ENCODE data around the gene TRIM69. TPM values are rescaled to one million over a fixed set of nuclear protein-coding genes. Genes with fewer than 3 reads are reported as not detected.

TRIM69 gene
- total and polyA plus RNA-seq, 2 donors (not counting 1 experiment from before 2014, with no cell fraction given): 12.9 to 30.8 TPM

GRCh38 chr15:44729408-44730127 lies 6.8 kb upstream of the TRIM69 start:
- Histone ChIP-seq H3K9me3 (ENCODE audit: control extremely low read depth in 1 of 3, control insufficient read depth in 2 of 3, insufficient read depth in 1 of 3, low read length in 2 of 3) (no peaks in the 10 kb centered on the region), H3K4me3 (ENCODE audit: control extremely low read depth in 1 of 5, extremely low read depth in 1 of 5, insufficient read depth in 1 of 5, low read depth in 2 of 5, low read length in 4 of 5) (peak overlapping the region; percentile 62 to 94 (median 88)), H3K9ac (ENCODE audit: low read length) (peak overlapping the region; percentile 94), H3K79me2 (ENCODE audit: control insufficient read depth, insufficient read depth, low read length) (peaks cover 88% of the 10 kb centered on the region), H4K20me1 (ENCODE audit: control insufficient read depth, insufficient read depth, low read length, poor library complexity, severe bottlenecking) (no peaks in the 10 kb centered on the region), H3K27ac (ENCODE audit: low read length in 2 of 2) (peak overlapping the region; percentile 94 to 95), H3K4me1 (ENCODE audit: control insufficient read depth in 2 of 2, insufficient read depth in 2 of 2, low read length in 2 of 2) (peaks cover 56 to 67% of the 10 kb centered on the region in 2 donors), H3K36me3 (replicated peaks in 1 of 2; ENCODE audit: control extremely low read depth in 1 of 2, control insufficient read depth in 1 of 2, extremely low read depth in 1 of 2, insufficient read depth in 2 of 2, low read length in 1 of 2) (peaks cover 0 to 7% of the 10 kb centered on the region in 2 experiments), H3K4me2 (replicated peaks; ENCODE audit: low read depth, low read length, poor library complexity, severe bottlenecking) (peak overlapping the region; percentile 81), H2AFZ (ENCODE audit: insufficient read depth, low read depth, low read length, poor library complexity, severe bottlenecking) (peak overlapping the region; percentile 85), H3K27me3 (replicated peaks in 1 of 4; ENCODE audit: control extremely low read depth in 1 of 4, control insufficient read depth in 3 of 4, insufficient read depth in 4 of 4, low read length in 3 of 4) (no peaks in the 10 kb centered on the region)
- POLR2A ChIA-PET: interaction anchor here (0.6 to 34.6 kb wide), 7 partner anchors 8 to 193 kb away, joined by 3 to 819 read pairs (median 12); partner anchors contain the start of genes B2M, EIF3J, PATL2 and SPG11
- Mint-ChIP-seq H3K9me3 (ENCODE audit: insufficient read depth) (no peaks in the 10 kb centered on the region), H3K27ac (peak overlapping the region; percentile 99), H3K27me3 (no peaks in the 10 kb centered on the region), H3K4me1 (peaks cover 70% of the 10 kb centered on the region), H3K4me3 (peak overlapping the region; percentile 99)
- no peak for DNase-seq
- ATAC-seq (ENCODE audit: low read depth): peak; percentile 9
- intact Hi-C loops (cut with micrococcal nuclease): loop anchor here (1.0 to 5.0 kb wide), 6 partner anchors 9 to 468 kb away; partner anchors contain the start of genes CTDSPL2, EIF3J, GOLM2 and SPG11
- CTCF ChIA-PET: interaction anchor here (0.5 to 18.0 kb wide), 8 partner anchors 7 to 152 kb away, joined by 3 to 529 read pairs (median 5); partner anchors contain the start of genes B2M, PATL2, SPG11 and TRIM69
- TF ChIP-seq CTCF (IDR thresholded peaks at IDR 0.05): no peak
- no peak for TF ChIP-seq EZH2 (IDR thresholded peaks at IDR 0.05; ENCODE audit: borderline replicate concordance, insufficient read depth, low read depth, low read length, poor library complexity, severe bottlenecking)
- WGBS (ENCODE audit: insufficient coverage): under 1% methylated on average over 15 of the region's 21 CpGs
